GM23338 (cell line): ENCODE measurements around the gene AOAH.

Experiments
- EZH2 ChIP-seq: fragments of 200-600 bp; sonication (generic); IDR thresholded peaks from one replicate; pipeline ENCODE4 v1.8.0; 2017; ENCODE audit warnings: antibody characterized with exemption, mild to moderate bottlenecking, low read depth; ENCODE audit not compliant: unreplicated experiment
- EZH2phosphoT487 ChIP-seq: fragments of 200-600 bp; sonication (generic); IDR thresholded peaks from one replicate; pipeline ENCODE4 v1.8.1; 2018; ENCODE audit warnings: antibody characterized with exemption; ENCODE audit not compliant: unreplicated experiment
- JUNB ChIP-seq: IDR thresholded peaks from one replicate; pipeline ENCODE4 v1.6.1; 2016; ENCODE audit warnings: antibody characterized with exemption; ENCODE audit not compliant: unreplicated experiment
- POLR2AphosphoS5 ChIP-seq: IDR thresholded peaks from 2 replicates; pipeline ENCODE4 v1.6.1; 2016; ENCODE audit warnings: antibody characterized with exemption, low read depth
- TF ChIP-seq, protein P1 (sequence below): IDR thresholded peaks from one replicate; pipeline ENCODE4 v1.6.1; 2018; ENCODE audit warnings: antibody characterized with exemption; ENCODE audit not compliant: unreplicated experiment
- TF ChIP-seq, protein P2 (sequence below), 2 experiments: fragments of 200-600 bp in 1 of 2; sonication (generic) in 1 of 2; conservative IDR thresholded peaks; 2 replicates each; pipeline versions ENCODE4 v1.5.1 to v1.6.1; 2016 to 2017; ENCODE audit warnings: antibody characterized with exemption in 2 of 2, low read depth in 2 of 2, mild to moderate bottlenecking in 2 of 2, moderate library complexity in 1 of 2

DNA sequence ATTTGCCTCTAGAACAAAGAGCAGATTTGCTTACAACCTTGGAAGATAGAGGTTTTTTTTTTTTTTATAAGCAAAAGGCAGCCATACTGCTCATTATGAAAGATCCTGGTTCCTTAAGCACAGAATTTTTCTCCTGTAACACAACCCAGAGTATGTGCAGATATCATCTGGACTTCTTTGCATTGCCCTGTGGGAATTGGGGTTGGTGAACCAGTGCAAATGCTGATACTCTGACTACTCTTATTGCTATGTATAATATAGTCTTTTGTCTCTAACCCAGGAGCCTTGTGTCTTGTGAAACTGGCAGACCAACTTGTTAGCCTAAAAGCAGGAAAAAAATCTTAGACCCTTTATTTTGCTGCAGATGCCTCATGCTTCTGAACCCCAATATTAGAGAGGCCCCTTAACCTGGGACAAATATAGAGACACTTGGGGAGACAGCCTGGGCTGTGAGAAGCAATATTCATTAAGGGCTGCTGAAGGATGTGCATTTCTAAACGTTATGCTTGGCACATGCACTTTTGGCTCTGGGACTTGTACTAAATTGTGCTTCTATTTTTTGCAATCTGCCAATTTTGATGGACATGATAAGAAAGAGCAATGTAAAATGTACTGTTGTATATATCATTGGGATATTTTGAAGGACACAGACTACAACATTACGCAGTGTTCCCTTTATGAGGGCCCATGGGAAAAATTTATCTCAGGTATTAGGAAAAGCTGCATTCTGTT is 255.8 kb downstream of the AOAH start:
- TF ChIP-seq JUNB = no peak
- no peak for TF ChIP-seq POLR2AphosphoS5
- TF ChIP-seq, protein P1, sequence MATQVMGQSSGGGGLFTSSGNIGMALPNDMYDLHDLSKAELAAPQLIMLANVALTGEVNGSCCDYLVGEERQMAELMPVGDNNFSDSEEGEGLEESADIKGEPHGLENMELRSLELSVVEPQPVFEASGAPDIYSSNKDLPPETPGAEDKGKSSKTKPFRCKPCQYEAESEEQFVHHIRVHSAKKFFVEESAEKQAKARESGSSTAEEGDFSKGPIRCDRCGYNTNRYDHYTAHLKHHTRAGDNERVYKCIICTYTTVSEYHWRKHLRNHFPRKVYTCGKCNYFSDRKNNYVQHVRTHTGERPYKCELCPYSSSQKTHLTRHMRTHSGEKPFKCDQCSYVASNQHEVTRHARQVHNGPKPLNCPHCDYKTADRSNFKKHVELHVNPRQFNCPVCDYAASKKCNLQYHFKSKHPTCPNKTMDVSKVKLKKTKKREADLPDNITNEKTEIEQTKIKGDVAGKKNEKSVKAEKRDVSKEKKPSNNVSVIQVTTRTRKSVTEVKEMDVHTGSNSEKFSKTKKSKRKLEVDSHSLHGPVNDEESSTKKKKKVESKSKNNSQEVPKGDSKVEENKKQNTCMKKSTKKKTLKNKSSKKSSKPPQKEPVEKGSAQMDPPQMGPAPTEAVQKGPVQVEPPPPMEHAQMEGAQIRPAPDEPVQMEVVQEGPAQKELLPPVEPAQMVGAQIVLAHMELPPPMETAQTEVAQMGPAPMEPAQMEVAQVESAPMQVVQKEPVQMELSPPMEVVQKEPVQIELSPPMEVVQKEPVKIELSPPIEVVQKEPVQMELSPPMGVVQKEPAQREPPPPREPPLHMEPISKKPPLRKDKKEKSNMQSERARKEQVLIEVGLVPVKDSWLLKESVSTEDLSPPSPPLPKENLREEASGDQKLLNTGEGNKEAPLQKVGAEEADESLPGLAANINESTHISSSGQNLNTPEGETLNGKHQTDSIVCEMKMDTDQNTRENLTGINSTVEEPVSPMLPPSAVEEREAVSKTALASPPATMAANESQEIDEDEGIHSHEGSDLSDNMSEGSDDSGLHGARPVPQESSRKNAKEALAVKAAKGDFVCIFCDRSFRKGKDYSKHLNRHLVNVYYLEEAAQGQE = no peak
- TF ChIP-seq, protein P2, sequence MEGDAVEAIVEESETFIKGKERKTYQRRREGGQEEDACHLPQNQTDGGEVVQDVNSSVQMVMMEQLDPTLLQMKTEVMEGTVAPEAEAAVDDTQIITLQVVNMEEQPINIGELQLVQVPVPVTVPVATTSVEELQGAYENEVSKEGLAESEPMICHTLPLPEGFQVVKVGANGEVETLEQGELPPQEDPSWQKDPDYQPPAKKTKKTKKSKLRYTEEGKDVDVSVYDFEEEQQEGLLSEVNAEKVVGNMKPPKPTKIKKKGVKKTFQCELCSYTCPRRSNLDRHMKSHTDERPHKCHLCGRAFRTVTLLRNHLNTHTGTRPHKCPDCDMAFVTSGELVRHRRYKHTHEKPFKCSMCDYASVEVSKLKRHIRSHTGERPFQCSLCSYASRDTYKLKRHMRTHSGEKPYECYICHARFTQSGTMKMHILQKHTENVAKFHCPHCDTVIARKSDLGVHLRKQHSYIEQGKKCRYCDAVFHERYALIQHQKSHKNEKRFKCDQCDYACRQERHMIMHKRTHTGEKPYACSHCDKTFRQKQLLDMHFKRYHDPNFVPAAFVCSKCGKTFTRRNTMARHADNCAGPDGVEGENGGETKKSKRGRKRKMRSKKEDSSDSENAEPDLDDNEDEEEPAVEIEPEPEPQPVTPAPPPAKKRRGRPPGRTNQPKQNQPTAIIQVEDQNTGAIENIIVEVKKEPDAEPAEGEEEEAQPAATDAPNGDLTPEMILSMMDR (conservative IDR thresholded peaks at IDR 0.05; ENCODE audit: low read depth in 2 of 2) = no peak
- no peak for TF ChIP-seq EZH2phosphoT487
- TF ChIP-seq EZH2 = no peak
